SU-DHL-6 (cell line): ENCODE data around the gene IDH2.

Source experiments
- H2AFZ ChIP-seq: fragments of 200-600 bp; sonication (generic); 2 replicates; pipeline ENCODE4 v1.6.1; 2014; ENCODE audit warnings: low read depth, mild to moderate bottlenecking, moderate library complexity, mixed read lengths, antibody characterized with exemption, low read length; ENCODE audit not compliant: severe bottlenecking
- H3F3A ChIP-seq: fragments of 200-600 bp; shearing (Covaris generic); 2 replicates; pipeline ENCODE4 v1.6.0; 2016; ENCODE audit warnings: antibody characterized with exemption, mild to moderate bottlenecking; ENCODE audit not compliant: insufficient read depth
- H3K27ac ChIP-seq: fragments of 200-600 bp; sonication (generic); 2 replicates; pipeline ENCODE4 v1.5.1; 2016; ENCODE audit warnings: low read depth, mild to moderate bottlenecking, low read length, moderate library complexity, mixed read lengths
- H3K27me3 ChIP-seq: fragments of 200-600 bp; sonication (generic), shearing (Covaris generic); 2 replicates; pipeline ENCODE4 v1.6.0; 2014; ENCODE audit warnings: mild to moderate bottlenecking, low read length
- H3K36me3 ChIP-seq: fragments of 200-600 bp; sonication (generic); 2 replicates; pipeline ENCODE4 v1.6.1; 2014; ENCODE audit warnings: mild to moderate bottlenecking, low read length, mixed read lengths
- H3K4me2 ChIP-seq: fragments of 300-600, 200-600 bp; shearing (Covaris generic), sonication (generic); 2 replicates; pipeline ENCODE4 v1.6.0; 2014; ENCODE audit warnings: low read length, low read depth, mild to moderate bottlenecking; ENCODE audit not compliant: poor library complexity, severe bottlenecking
- H3K4me3 ChIP-seq: fragments of 200-600 bp; sonication (generic); 2 replicates; pipeline ENCODE4 v1.5.1; 2014; ENCODE audit warnings: antibody characterized with exemption, low read length, mild to moderate bottlenecking, mixed read lengths; ENCODE audit not compliant: insufficient read depth, poor library complexity, severe bottlenecking
- H3K79me2 ChIP-seq: fragments of 200-600 bp; sonication (generic); 2 replicates; pipeline ENCODE4 v1.6.1; 2014; ENCODE audit warnings: mild to moderate bottlenecking, low read length, moderate library complexity; ENCODE audit not compliant: insufficient read depth
- H3K9ac ChIP-seq: fragments of 200-600 bp; sonication (generic); 2 replicates; pipeline ENCODE4 v1.7.0; 2014; ENCODE audit warnings: mild to moderate bottlenecking, low read length
- H3K9me2 ChIP-seq: fragments of 200-600 bp; sonication (generic); replicated peaks from 2 replicates; pipeline ENCODE4 v1.6.1; 2014; ENCODE audit warnings: low read length; ENCODE audit not compliant: insufficient read depth
- H3K9me3 ChIP-seq: fragments of 200-600 bp; sonication (generic); 2 replicates; pipeline ENCODE4 v1.6.1; 2014; ENCODE audit warnings: low read length, mixed read lengths; ENCODE audit not compliant: insufficient read depth
- H4K20me1 ChIP-seq: fragments of 200-600 bp; sonication (generic); 2 replicates; pipeline ENCODE4 v1.6.1; 2014; ENCODE audit warnings: low read depth, mild to moderate bottlenecking, antibody characterized with exemption, low read length, moderate library complexity, mixed read lengths
- EZH2phosphoT487 ChIP-seq: fragments of 200-600 bp; sonication (generic), shearing (Covaris generic); conservative IDR thresholded peaks from 2 replicates; pipeline ENCODE4 v1.6.1; 2018; ENCODE audit warnings: mild to moderate bottlenecking, antibody characterized with exemption, low read length, moderate library complexity, mixed read lengths
- TF ChIP-seq, protein P1 (sequence below): fragments of 200-600 bp; sonication (generic); IDR thresholded peaks from one replicate; pipeline ENCODE4 v1.5.1; 2017; ENCODE audit warnings: antibody characterized with exemption, mild to moderate bottlenecking, low read length, moderate library complexity; ENCODE audit not compliant: insufficient read depth, poor library complexity, severe bottlenecking

Gene IDH2

DNA sequence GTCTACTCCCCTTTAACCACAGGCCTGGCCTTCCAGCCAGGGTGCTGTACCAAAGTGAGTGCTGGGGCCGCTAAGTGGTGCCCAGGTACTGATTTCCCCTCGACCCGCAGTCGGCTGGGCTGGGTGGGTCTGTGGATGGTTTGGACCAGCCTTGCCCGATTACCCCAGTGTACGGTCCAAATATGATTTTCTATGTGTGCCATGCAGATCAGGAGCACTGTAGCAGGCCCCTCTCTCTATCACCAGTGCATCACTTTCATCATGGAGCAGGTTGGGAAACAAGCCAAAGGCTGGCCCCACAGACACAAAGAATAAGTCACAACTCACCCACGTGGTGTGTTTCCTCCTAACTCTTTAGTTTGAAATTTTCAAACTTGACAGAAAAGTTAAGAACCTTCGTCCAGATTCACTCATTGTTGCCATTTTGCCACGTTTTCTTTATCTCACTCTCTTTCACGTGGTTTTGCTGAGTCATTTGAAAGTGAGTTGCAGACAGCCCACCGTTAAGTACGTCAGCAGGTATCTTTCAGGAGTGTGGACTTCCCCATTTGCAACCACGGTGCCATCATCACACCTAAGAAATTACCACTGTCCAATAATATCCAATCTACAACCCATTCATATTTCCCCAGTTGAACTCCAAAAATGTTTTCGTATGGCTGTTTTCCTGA lies 64.2 kb downstream of the IDH2 start:
- Histone ChIP-seq H2AFZ (no peak overlapping the region), H3K9me3 (no peaks in the 10 kb centered on the region), H3K27ac (no peak overlapping the region), H3K4me2 (no peak overlapping the region), H3K9ac (no peak overlapping the region), H3K9me2 (no peaks in the 10 kb centered on the region), H3F3A (no peaks in the 10 kb centered on the region), H3K79me2 (no peaks in the 10 kb centered on the region), H3K27me3 (no peaks in the 10 kb centered on the region), H4K20me1 (no peaks in the 10 kb centered on the region), H3K4me3 (no peak overlapping the region), H3K36me3 (no peaks in the 10 kb centered on the region)
- no peak for TF ChIP-seq EZH2phosphoT487
- TF ChIP-seq, protein P1, sequence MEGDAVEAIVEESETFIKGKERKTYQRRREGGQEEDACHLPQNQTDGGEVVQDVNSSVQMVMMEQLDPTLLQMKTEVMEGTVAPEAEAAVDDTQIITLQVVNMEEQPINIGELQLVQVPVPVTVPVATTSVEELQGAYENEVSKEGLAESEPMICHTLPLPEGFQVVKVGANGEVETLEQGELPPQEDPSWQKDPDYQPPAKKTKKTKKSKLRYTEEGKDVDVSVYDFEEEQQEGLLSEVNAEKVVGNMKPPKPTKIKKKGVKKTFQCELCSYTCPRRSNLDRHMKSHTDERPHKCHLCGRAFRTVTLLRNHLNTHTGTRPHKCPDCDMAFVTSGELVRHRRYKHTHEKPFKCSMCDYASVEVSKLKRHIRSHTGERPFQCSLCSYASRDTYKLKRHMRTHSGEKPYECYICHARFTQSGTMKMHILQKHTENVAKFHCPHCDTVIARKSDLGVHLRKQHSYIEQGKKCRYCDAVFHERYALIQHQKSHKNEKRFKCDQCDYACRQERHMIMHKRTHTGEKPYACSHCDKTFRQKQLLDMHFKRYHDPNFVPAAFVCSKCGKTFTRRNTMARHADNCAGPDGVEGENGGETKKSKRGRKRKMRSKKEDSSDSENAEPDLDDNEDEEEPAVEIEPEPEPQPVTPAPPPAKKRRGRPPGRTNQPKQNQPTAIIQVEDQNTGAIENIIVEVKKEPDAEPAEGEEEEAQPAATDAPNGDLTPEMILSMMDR: no peak

DNA sequence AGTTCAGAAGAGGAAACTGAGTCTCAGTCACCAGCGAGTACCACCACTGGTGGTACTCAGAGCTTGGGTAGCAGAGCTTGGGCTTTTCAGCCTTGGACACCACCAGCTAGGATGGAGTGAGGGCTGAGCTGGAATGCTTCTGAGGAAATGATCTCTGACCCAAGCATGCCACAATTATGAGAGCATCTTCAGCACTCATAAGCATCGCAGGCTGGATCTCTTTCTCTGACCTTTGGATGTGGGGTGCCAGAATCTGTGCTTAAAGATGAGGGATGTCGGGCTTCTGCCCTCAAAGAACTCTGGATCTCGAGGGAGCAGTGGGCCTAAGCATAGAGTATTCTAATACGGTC lies 64.8 kb downstream of the IDH2 start:
- H2AFZ ChIP-seq: no peak overlapping the region
- H3K79me2 ChIP-seq: no peaks in the 10 kb centered on the region
- H3K4me3 ChIP-seq: no peak overlapping the region
- H3K4me2 ChIP-seq: no peak overlapping the region
- TF ChIP-seq, protein P1: no peak
- TF ChIP-seq EZH2phosphoT487: no peak
- H3K27ac ChIP-seq: no peak overlapping the region
- H3K9ac ChIP-seq: no peak overlapping the region
- no peaks in the 10 kb centered on the region for H3K9me2 ChIP-seq
- no peaks in the 10 kb centered on the region for H4K20me1 ChIP-seq
- no peaks in the 10 kb centered on the region for H3K9me3 ChIP-seq
- no peaks in the 10 kb centered on the region for H3K36me3 ChIP-seq
- H3F3A ChIP-seq: no peaks in the 10 kb centered on the region
- H3K27me3 ChIP-seq: no peaks in the 10 kb centered on the region

DNA sequence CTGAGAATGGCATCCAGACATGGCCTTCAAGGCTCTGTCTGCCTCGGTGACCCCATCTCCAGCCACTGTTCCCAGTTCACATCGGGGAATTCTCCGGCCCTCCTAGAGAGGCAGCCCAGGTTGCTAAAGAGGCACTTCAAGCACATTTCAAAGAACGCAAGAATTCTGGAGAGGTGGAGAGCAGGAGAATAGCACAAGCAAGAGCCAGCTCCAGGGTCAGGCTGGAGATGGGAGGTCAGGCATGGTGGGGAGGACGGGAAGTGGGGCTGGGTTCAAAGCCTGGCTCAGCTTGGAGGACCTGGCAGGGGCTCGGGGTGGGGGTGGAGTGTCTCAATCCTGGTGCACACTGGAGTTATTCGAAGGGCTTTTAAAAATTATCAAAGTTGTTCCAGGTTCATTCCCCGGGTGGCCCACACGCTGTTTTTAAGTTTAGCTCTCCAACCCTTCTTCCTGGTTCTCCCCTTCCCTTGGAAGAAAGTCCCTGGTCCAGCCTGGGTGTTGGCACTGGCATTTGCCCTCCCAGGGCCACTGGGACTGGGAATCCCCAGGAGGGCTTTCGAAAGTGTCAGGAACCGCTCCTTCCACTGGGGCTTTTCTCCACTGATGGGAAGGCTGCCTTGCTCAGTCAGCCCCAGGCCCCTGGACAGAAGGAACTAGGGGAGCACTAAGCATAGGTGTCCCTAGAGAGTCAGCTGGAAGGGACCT lies 65.3 kb downstream of the IDH2 start:
- no peak overlapping the region for H3K27ac ChIP-seq
- no peaks in the 10 kb centered on the region for H3K9me3 ChIP-seq
- no peak overlapping the region for H2AFZ ChIP-seq
- no peak overlapping the region for H3K4me2 ChIP-seq
- no peaks in the 10 kb centered on the region for H4K20me1 ChIP-seq
- H3K27me3 ChIP-seq: no peaks in the 10 kb centered on the region
- H3F3A ChIP-seq: no peaks in the 10 kb centered on the region
- no peaks in the 10 kb centered on the region for H3K79me2 ChIP-seq
- TF ChIP-seq, protein P1: no peak
- TF ChIP-seq EZH2phosphoT487: no peak
- no peaks in the 10 kb centered on the region for H3K9me2 ChIP-seq
- H3K9ac ChIP-seq: no peak overlapping the region
- no peak overlapping the region for H3K4me3 ChIP-seq
- H3K36me3 ChIP-seq: no peaks in the 10 kb centered on the region
